Measurements from ENCODE around the gene SH3YL1.

DNA sequence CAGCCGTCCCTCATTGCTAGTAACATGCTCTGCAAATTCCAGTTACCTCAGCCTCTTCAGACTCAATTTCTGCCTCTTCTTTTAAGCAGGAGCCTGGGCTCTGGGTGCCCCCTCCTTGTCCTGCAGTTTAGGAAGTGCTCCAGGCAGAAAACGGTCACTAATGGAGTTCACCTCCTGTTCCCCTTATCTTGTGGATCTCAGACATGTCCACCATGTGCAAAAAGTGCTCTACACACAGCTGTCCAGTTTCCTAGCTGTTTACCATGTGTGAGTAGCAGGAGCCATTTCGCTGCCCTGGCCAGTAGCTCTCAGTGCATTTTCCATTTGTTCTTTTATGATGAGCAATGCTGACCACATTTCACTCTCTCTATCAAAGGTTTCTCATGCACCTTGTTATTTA is 4.9 kb downstream of the SH3YL1 start:
- TF ChIP-seq POLR2A (IDR thresholded peaks at IDR 0.05; ENCODE audit: low read depth, low read length) = no peak
- TF ChIP-seq POLR2AphosphoS5 (IDR thresholded peaks at IDR 0.05; ENCODE audit: low read depth, low read length) = no peak

Measured in GM12891 (cell line).